ENCODE results near the gene ABCC6.

DNA sequence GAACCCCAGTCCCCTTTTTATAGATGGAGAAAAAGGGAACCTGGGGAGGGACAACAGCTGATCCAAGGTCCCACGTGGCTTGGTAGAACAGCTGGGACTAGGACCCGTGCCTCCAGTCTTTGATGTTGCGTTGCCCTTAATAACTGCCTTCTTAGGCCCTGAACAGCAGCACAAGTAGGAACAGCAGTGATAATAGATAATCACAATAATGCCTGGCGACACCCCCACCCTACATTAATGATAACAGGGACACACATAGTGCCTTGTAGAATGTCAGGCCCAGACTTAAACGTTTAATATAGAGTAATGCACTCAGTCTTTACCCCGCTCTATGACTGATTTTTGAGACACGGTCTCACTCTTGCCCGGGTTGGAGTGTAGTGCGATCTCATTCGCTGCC lies 96.4 kb downstream of the ABCC6 start:
- TF ChIP-seq, protein P1, sequence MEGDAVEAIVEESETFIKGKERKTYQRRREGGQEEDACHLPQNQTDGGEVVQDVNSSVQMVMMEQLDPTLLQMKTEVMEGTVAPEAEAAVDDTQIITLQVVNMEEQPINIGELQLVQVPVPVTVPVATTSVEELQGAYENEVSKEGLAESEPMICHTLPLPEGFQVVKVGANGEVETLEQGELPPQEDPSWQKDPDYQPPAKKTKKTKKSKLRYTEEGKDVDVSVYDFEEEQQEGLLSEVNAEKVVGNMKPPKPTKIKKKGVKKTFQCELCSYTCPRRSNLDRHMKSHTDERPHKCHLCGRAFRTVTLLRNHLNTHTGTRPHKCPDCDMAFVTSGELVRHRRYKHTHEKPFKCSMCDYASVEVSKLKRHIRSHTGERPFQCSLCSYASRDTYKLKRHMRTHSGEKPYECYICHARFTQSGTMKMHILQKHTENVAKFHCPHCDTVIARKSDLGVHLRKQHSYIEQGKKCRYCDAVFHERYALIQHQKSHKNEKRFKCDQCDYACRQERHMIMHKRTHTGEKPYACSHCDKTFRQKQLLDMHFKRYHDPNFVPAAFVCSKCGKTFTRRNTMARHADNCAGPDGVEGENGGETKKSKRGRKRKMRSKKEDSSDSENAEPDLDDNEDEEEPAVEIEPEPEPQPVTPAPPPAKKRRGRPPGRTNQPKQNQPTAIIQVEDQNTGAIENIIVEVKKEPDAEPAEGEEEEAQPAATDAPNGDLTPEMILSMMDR (IDR thresholded peaks at IDR 0.05) = no peak
- TF ChIP-seq POLR2A (IDR thresholded peaks at IDR 0.05) = no peak
- no peak for TF ChIP-seq POLR2AphosphoS5 (IDR thresholded peaks at IDR 0.05)
